Measurements from ENCODE around the gene INAFM2. TPM values are rescaled to one million over a fixed set of nuclear protein-coding genes. Genes with fewer than 3 reads are reported as not detected.

The INAFM2 gene
- total and polyA plus RNA-seq, 9 of the 15 experiments (the other 6 are each of a cell fraction or from before 2014, with no cell fraction given) = 11.8 to 43.1 (median 27.2) TPM

DNA sequence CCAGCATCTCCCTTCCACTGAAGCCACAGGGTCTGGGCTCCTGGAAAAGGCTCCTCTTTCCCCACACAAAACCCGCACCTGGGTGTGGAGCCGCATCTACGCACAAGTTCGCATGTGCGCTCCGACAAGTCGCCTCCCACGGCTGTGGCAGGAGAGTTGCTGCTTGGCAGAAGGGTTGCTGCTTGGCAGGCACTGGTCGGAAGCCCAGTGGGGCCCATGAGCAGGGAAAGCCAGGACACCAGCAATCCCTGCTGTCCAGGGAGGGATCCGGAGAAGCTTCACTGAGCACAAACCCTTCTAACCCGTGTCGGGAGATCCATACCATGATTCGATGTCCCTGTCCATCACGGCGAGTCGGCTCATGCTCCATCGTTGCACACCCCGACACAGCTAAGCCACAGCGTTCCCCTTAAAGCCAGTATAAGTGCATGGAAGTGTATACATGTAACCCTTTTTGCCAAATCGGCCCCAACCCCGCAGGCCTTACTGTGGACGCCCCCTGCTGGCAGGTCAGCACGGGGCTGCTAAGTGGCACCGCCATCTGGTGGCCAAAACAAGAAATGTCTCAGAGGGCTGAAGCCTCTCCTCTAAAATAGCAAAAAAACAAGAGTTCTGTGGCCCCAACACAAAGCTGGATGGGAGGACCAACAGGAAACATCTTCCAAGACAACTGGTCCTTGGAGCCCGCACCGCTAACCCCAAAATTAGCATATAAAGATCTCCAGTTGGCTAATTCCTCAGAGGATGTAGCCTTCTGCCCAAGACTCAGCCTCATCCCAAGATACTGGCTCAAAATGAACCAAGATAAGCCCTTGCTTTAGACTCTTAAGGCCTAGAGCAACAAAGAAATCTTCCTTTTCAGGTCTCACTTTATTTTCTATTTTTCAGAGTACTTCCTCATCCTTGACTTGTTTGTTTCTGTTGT is 48.9 kb upstream of the INAFM2 start (continued):
- TF ChIP-seq, protein P1, sequence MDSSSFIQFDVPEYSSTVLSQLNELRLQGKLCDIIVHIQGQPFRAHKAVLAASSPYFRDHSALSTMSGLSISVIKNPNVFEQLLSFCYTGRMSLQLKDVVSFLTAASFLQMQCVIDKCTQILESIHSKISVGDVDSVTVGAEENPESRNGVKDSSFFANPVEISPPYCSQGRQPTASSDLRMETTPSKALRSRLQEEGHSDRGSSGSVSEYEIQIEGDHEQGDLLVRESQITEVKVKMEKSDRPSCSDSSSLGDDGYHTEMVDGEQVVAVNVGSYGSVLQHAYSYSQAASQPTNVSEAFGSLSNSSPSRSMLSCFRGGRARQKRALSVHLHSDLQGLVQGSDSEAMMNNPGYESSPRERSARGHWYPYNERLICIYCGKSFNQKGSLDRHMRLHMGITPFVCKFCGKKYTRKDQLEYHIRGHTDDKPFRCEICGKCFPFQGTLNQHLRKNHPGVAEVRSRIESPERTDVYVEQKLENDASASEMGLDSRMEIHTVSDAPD (CRISPR knock-in tag; IDR thresholded peaks at IDR 0.05) = no peak
- no peak for TF ChIP-seq HOMEZ (CRISPR knock-in tag; IDR thresholded peaks at IDR 0.05)
- TF ChIP-seq DIDO1 (tag; IDR thresholded peaks at IDR 0.05; ENCODE audit: low read depth) = no peak
- TF ChIP-seq JUN (IDR thresholded peaks at IDR 0.05; ENCODE audit: borderline replicate concordance, low read depth, low read length) = peak; percentile 74
- no peak for TF ChIP-seq JUN (CRISPR knock-in tag; IDR thresholded peaks at IDR 0.05; ENCODE audit: borderline replicate concordance)
- no peak for TF ChIP-seq IRF2 (CRISPR knock-in tag; IDR thresholded peaks at IDR 0.05)
- TF ChIP-seq NEUROD1 (IDR thresholded peaks at IDR 0.05; ENCODE audit: borderline replicate concordance, low read depth, low read length, partially characterized antibody) = peak; percentile 40
- TF ChIP-seq PATZ1 (CRISPR knock-in tag; IDR thresholded peaks at IDR 0.05; ENCODE audit: borderline replicate concordance) = no peak
- no peak for TF ChIP-seq ZSCAN32 (CRISPR knock-in tag; IDR thresholded peaks at IDR 0.05)
- TF ChIP-seq NCOA1 (IDR thresholded peaks at IDR 0.05; ENCODE audit: low read depth) = no peak
- TF ChIP-seq NCOA4 (IDR thresholded peaks at IDR 0.05; ENCODE audit: partially characterized antibody) = no peak
- no peak for TF ChIP-seq TAF15 (IDR thresholded peaks at IDR 0.05; ENCODE audit: low read depth, low read length)
- peak; percentile 79 for TF ChIP-seq KLF16 (IDR thresholded peaks at IDR 0.05)
- TF ChIP-seq POLR2AphosphoS2 (IDR thresholded peaks at IDR 0.05; ENCODE audit: low read length) = no peak
- 0 out of 4 replicates have a peak, but pooled peaks of 1 of the 2 experiments have one; percentile 18 for TF ChIP-seq ETV6 (IDR thresholded peaks at IDR 0.05; ENCODE audit: borderline replicate concordance in 1 of 2, low read depth in 2 of 2, low read length in 1 of 2)
- TF ChIP-seq ETV6 (CRISPR knock-in tag; IDR thresholded peaks at IDR 0.05; ENCODE audit: borderline replicate concordance) = peak; percentile 44; the same call in 1 of the 2 replicates
- TF ChIP-seq IFI16 (CRISPR knock-in tag; IDR thresholded peaks at IDR 0.05) = no peak
- TF ChIP-seq ZNF507 (tag; conservative IDR thresholded peaks at IDR 0.05) = no peak
- TF ChIP-seq HCFC1 (IDR thresholded peaks at IDR 0.05; ENCODE audit: low read depth, low read length) = peak; percentile 49; the same call in 1 of the 2 replicates
- TF ChIP-seq PHF20 (IDR thresholded peaks at IDR 0.05; ENCODE audit: partially characterized antibody) = no peak
- TF ChIP-seq, protein P2, sequence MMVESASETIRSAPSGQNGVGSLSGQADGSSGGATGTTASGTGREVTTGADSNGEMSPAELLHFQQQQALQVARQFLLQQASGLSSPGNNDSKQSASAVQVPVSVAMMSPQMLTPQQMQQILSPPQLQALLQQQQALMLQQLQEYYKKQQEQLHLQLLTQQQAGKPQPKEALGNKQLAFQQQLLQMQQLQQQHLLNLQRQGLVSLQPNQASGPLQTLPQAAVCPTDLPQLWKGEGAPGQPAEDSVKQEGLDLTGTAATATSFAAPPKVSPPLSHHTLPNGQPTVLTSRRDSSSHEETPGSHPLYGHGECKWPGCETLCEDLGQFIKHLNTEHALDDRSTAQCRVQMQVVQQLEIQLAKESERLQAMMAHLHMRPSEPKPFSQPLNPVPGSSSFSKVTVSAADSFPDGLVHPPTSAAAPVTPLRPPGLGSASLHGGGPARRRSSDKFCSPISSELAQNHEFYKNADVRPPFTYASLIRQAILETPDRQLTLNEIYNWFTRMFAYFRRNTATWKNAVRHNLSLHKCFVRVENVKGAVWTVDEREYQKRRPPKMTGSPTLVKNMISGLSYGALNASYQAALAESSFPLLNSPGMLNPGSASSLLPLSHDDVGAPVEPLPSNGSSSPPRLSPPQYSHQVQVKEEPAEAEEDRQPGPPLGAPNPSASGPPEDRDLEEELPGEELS (CRISPR knock-in tag; IDR thresholded peaks at IDR 0.05; ENCODE audit: borderline replicate concordance) = no peak

Data from K562 (cell line).